WI38 (cell line): ENCODE measurements around the gene PRKAB1.

Source experiments
- H3K4me3 ChIP-seq: 2 replicates; pipeline ENCODE4 v1.5.1; 2011; ENCODE audit warnings: low read depth, mild to moderate bottlenecking, control low read depth, low read length
- TF ChIP-seq, protein P1 (sequence below): IDR thresholded peaks from 2 replicates; pipeline ENCODE4 v1.5.1; 2012; ENCODE audit warnings: low read depth, mild to moderate bottlenecking, control low read depth, low read length

The PRKAB1 gene

DNA sequence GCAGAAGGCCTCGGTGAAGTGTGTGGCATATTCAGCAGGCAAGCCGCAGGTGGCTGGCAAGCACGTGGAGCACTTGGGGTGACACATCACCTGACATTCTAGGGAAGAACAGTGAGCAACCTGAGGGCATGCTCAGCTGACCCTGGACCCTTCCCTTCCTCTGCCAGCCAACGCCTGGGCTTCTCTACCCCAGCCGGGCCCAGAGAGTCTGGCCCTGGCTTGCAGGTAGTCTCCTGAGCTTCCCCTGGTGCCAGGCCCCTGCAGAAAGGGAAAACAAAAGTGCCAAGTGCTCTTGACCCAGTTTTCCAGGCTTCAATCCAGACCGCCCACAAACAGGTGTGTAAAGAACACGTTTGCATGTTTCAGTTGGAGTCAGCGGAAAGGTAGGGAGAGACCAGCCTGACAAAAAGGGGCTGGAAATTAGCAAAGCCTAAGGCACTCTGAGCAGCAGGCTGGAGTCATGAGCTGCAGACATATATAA is 45.7 kb downstream of the PRKAB1 start:
- TF ChIP-seq, protein P1, sequence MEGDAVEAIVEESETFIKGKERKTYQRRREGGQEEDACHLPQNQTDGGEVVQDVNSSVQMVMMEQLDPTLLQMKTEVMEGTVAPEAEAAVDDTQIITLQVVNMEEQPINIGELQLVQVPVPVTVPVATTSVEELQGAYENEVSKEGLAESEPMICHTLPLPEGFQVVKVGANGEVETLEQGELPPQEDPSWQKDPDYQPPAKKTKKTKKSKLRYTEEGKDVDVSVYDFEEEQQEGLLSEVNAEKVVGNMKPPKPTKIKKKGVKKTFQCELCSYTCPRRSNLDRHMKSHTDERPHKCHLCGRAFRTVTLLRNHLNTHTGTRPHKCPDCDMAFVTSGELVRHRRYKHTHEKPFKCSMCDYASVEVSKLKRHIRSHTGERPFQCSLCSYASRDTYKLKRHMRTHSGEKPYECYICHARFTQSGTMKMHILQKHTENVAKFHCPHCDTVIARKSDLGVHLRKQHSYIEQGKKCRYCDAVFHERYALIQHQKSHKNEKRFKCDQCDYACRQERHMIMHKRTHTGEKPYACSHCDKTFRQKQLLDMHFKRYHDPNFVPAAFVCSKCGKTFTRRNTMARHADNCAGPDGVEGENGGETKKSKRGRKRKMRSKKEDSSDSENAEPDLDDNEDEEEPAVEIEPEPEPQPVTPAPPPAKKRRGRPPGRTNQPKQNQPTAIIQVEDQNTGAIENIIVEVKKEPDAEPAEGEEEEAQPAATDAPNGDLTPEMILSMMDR: no peak

DNA sequence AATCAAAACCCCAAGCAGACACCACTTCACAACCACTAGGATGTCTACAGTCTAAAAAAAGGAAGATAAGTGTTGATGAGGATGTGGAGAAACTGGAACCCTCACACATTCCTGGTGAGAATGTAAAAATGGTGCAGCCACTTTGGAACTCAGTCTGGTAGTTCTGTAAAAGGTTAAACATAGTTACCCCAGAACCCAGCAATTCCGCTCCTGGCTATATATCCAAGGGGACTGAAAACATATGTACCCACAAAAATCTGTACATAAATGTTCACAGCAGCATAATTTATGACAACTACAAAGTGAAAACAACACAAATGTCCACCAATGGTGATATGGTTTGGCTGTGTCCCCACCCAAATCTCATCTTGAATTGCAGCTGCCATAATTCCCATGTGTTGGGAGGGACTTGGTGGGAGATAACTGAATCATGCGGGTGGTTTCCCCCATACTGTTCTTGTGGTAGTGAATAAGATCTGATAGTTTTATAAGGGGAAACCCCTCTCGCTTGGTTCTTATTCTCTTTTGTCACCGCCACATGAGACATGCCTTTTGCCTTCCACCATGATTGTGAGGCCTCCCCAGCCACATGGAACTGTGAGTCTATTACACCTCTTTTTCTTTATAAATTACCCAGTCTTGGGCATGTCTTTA is 46.8 kb downstream of the PRKAB1 start:
- H3K4me3 ChIP-seq: no peak overlapping the region
- TF ChIP-seq, protein P1: no peak

More for the DNA sequence above, 45.7 kb downstream of the PRKAB1 start:
- H3K4me3 ChIP-seq: no peak overlapping the region

DNA sequence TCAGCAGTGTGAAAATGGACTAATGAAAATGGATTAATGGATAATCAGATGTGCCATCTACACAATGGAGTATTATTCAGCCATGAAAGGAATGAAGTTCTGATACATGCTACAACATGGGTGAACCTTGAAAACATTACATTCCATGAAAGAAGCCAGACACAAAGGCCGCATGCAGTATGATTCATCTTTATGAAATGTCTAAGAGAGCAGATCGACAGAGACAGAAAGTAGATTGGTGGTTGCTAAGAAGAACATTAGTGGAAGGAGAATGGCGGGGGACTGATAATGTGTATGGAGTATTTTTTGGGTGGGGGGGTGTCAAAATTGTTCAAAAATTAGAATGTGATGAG is 47.3 kb downstream of the PRKAB1 start:
- TF ChIP-seq, protein P1: no peak
- H3K4me3 ChIP-seq: no peak overlapping the region

DNA sequence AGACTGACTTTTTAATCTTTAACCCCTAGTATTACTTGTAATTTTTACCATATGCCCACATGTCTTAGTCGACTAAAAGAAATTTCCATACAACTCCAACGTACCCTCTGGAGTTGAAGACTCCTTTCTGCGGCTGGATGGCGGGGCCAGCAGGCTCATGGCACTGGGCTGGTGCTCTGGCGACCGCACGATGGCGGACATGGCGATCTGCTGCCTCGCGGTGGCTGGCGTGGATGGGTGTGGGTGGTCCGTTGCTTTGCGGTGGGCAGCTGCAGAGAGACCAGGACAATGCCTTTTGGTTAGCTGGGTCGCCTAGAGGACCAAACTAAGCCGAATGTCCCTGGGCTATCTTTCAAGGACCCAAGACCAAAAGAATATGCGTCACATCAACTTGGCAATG is 50.2 kb downstream of the PRKAB1 start:
- H3K4me3 ChIP-seq: no peak overlapping the region
- TF ChIP-seq, protein P1: no peak

DNA sequence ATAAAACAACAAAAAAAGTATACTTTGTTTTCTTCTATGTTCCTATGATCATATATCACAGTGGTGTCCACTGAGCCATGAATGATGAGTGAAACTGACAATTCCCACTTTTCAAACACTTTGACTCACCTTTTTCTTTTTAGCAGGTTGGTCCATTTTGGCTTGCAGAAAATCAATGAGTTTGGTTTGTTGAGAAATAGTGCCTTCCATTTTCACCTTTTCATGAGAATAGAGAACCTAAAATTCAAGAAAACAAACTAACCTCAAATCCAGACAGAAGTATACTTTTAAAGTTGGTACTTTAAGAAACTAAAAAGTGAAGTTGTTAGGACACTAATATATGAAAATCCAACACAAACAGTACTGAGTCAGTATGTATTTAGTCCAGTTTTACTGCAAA is 52.4 kb downstream of the PRKAB1 start:
- TF ChIP-seq, protein P1: no peak
- H3K4me3 ChIP-seq: no peak overlapping the region

DNA sequence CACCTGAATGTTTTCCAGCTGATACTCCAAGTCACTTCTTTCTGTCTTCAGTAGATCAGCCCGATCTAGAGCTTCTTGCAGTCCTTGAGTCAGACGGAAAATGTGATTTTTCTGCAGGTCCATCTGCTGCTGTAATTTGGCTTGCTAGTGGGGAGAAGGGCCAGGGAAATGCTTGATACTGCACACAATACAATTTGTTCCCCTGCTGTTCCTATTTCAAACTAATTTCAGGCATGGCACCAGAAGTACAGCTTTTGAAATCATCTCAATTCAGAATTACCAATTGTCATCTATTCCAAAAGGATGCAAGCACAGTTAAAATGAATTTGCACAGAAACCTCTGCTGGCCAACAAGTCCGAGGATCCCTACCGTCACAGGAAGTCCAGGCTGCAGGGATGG is 53.4 kb downstream of the PRKAB1 start:
- H3K4me3 ChIP-seq: no peak overlapping the region
- TF ChIP-seq, protein P1: no peak

DNA sequence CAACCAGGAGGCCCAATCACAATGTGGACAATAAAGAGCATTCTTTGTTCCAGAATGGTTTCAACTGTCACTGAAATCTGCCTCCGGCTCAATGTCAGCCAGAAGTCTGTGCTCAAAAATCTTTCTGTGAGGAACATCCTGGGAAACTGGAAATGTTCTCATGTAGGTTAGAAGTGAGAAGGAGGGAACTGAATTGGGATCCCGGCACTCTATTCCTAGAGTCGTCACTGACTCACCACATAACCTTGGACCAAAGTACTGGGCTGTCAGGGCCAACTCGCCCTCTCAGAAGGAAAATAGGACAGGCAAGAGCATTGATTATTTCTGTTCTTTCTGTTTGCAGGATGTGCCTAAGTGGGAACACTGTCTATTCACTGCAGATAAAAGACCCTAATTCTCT is 57.6 kb downstream of the PRKAB1 start:
- TF ChIP-seq, protein P1: no peak
- H3K4me3 ChIP-seq: no peak overlapping the region
